A673 (cell line): ENCODE measurements around the gene SAG.

Experiments
- CTCF ChIP-seq: fragments of 300-800, 200-600 bp; sonication (generic); conservative IDR thresholded peaks from 2 replicates; pipeline ENCODE4 v1.5.1; 2017; ENCODE audit warnings: low read depth, mild to moderate bottlenecking, antibody characterized with exemption, low read length, moderate library complexity, mixed read lengths
- EZH2 ChIP-seq: fragments of 200-600 bp; sonication (generic); IDR thresholded peaks from 2 replicates; pipeline ENCODE4 v1.6.1; 2017; ENCODE audit warnings: borderline replicate concordance, low read depth, mild to moderate bottlenecking, mixed read lengths, antibody characterized with exemption, low read length; ENCODE audit not compliant: poor library complexity, severe bottlenecking

- no peak for TF ChIP-seq EZH2
- TF ChIP-seq CTCF, result no peak
Measured at GRCh38 chr2:233363744-233364235, 56.2 kb downstream of the SAG start.
